HG02870 (cell line): ENCODE results near the gene PRSS21.
A peak's percentile ranks its signal among the peaks of the same experiment; 100 is the strongest.

Experiments
- ATAC-seq: cut with Tn5 transposase; IDR thresholded peaks from one replicate; pipeline ENCODE4 v1.9.1; 2021; ENCODE audit warnings: mild to moderate bottlenecking, moderate library complexity; ENCODE audit not compliant: unreplicated experiment

PRSS21 gene

DNA sequence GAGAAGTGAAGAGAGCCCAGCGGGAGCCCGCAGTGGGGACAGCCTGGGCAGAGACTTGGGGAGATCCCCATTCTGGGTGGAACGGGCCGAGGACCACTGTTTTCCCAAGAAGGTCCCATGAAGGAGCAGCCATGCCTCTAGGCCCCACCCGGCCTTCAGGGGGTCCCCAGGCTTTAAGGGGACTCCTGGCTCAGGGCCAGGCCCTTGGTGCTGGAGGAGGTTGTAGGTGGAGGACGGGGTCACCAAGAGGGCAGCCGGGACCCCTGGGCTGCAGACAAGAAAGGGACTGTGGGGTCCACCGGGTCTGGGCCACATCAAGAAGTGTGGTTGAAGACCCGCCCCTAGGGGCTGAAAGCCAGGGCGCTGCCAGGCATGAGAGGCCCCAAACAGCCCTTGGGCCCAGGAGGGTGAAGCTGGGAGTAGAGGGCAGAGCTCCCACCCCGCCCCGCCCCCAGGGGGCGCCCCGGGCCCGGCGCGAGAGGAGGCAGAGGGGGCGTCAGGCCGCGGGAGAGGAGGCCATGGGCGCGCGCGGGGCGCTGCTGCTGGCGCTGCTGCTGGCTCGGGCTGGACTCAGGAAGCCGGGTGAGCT is at the start of gene PRSS21:
PRSS21 (plus strand) TSS at position 487 of the 589 bp plus-strand sequence; CDS start at position 519, 32 bp downstream.
- no peak for ATAC-seq

DNA sequence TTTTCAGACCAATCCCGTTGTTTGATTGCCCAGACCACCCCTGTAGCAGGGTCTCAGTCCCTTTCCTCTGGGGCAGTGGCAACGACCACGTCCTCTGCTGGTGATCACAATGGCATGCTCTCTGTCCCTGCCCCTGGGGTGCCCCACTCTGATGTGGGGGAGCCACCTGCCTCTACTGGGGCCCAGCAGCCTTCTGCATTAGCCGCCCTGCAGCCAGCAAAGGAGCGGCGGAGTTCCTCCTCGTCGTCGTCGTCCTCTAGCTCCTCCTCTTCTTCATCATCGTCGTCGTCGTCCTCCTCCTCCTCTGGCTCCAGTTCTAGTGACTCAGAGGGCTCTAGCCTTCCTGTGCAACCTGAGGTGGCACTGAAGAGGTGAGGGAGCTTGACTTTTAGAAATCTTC is 49.1 kb upstream of the PRSS21 start:
- no peak for ATAC-seq

- no peak for ATAC-seq
These were observed 48.5 kb upstream of the PRSS21 start for GRCh38 chr16:2768403-2769089.

GRCh38 chr16:2769100-2769529 is 47.9 kb upstream of the PRSS21 start:
- ATAC-seq = no peak

GRCh38 chr16:2769675-2770056 is 47.4 kb upstream of the PRSS21 start:
- no peak for ATAC-seq

DNA sequence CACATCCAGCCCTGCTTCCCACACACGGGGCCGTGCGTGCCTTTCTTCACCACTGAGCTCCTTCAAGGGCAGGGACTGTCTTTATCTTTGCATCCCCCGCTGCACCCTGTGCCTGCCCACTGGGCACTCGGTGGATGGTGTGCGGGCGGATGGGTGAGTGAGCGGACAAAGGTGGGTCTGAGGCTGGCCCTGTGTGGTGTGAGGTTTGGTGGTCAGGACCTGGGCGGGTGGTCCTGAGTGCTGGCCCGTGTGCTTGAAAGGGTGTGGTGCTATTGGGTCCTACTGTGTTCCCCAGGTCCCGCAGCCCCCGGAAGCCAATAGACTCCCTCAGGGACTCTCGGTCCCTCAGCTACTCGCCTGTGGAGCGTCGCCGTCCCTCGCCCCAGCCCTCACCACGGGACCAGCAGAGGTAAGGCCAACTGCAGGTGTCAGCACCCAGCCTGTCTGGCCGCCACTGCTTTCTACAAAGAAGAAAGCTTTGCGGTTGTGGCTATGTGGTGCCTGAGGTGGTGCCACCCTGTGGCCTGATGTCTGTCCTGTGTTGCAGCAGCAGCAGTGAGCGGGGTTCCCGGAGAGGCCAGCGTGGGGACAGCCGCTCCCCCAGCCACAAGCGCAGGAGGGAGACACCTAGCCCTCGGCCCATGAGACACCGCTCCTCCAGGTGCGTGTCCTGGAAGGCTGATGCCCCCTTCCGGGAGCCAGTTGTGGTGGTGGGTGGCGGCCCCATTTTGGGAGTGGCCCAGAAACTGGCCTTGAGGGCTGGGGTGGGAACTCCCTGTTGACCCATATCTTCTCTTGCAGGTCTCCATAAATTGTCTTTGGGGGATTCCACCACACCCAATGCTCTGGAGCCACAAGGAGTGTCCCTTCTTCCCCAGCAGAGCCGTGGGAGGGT is 46.7 kb upstream of the PRSS21 start:
- no peak for ATAC-seq

GRCh38 chr16:2771496-2772402 is 45.3 kb upstream of the PRSS21 start:
- ATAC-seq = no peak

DNA sequence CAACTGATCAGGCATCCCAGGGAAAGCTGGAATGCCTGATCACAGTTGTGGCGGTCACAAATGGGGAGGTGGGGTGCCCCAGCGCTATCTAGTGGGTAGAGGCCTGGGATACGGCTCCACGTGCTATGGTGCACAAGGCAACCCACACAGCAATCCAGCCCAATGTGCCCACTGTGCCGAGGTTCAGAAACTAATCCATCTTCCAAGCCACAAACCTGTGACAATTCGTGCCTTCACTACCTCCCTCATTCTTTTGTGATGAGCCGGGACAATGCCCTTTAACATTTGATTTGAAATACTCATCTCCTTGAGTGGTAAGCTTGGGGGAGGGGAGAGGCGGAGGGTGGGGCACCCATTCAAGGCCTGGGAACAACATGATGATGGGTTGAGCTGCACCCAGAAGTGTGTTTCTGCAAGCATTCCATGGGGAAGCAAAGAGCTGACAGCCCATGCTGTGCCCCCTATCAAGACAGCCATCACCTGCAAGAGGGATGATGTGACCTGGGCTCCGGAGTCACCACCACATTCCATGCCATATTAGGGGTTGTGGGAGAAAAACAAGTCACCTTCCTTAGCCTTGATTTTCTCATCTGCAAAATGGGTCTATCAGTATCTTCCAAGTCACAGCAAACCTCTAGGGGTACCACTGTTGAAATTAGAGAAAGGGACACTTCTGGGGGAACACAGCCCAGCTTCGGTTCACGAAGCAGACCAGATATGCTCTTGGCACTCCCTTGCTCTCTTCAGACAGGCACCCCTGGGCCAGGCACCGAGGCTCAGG is 43.7 kb upstream of the PRSS21 start:
- no peak for ATAC-seq

DNA sequence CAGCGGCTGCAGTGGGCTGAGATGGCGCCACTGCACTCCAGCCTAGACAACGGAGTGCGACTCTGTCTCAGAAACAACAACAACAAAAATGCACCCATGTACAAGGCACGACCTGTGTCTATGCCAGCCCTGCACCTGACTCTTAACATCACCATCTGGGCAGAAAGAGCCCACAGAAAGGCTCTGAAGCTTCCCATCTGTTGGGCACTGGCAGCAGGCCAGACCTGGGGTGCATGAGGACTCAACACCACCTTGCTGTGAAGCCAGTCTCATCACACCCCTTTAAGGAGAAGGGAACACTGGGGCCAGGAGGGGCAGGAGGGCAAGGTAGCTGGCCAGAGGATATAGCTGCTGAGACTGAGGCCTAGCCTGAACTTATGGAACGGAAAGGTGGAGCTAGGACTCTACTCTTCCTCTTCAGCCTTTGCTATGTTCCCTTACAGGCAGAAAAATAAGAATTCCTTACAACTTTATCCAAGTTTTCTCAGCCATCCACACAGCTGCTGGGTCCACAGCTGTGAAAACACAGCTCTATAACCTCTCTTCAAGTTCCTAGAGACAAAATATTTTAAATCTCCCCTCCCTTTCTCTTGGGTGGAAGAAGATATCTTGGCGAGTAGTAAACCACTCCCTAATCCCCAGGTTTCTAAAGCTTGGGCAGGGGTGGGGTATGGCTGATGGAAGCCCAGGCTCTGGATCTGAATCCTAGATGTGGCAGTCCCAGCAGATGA is 42.7 kb upstream of the PRSS21 start:
- no peak for ATAC-seq

- no peak for ATAC-seq
These were observed 41.8 kb upstream of the PRSS21 start for GRCh38 chr16:2775131-2775716.

GRCh38 chr16:2775765-2776499 is 41.1 kb upstream of the PRSS21 start:
- ATAC-seq = no peak

DNA sequence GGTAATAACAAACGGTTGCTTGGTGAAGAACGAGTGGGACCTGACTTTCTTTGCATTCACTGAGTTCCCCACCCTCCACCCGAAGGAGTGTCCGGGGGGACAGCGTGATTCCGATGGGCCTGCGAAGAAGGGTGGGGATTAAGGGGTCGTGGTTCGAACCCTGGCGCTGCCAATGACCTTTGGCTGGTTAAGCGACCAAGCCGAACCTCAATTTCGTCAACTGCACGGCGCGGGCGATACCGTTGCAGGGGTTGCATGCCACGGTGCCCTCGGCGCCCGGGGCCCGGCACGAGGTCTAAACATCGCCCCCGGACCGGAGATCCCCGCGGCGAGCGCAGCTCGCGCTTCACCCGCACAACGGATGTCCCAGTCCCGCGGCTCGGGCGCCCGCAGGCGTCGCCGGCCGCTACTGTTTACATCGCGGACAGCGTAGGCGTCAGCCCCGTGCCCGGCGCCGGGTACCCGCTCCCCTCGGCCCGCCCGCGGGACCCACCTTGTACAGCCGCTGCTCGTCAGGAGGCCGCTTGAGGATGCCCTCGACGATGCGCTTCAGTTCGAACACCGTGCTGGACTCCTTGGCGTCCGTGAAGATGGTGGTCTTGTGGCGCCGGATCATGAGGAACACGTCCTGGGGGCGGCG is 40.4 kb upstream of the PRSS21 start:
- ATAC-seq = peak; percentile 18

- peak; percentile 75 for ATAC-seq
These were observed 39.7 kb upstream of the PRSS21 start, which contains the start of gene ELOB for GRCh38 chr16:2777231-2777902. Gene ELOB (minus strand): TSS chr16:2777280. CDS start chr16:2777239, 41 bp downstream.

GRCh38 chr16:2777903-2778629 is 39.0 kb upstream of the PRSS21 start:
- peak; percentile 3 for ATAC-seq

DNA sequence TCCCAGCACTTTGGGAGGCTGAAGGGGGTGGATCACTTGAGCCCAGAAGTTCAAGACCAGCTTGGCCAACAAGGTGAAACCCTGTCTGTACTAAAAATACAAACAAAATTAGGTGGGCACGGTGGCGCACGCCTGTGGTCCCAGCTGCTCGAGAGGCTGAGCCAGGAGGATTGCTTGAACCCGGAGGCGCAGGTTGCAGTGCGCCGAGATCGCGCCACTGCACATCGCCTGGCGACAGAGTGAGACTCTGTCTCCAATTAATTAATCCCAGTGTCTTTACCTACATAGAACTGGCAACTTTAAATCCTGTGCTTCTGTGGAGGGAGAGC is 38.4 kb upstream of the PRSS21 start:
- no peak for ATAC-seq

- ATAC-seq = no peak
These were observed 37.7 kb upstream of the PRSS21 start for GRCh38 chr16:2779151-2779920.
